H1 (cell line): ENCODE measurements around the gene PJVK. TPM values are rescaled to one million over a fixed set of nuclear protein-coding genes. Genes with fewer than 3 reads are reported as not detected.

Experiments
- BCL11A ChIP-seq, 2 experiments: IDR thresholded peaks; one replicate each; pipeline ENCODE4 v1.6.1; 2011; ENCODE audit warnings: low read depth in 2 of 2, low read length in 2 of 2, mild to moderate bottlenecking in 2 of 2
- FOSL1 ChIP-seq: IDR thresholded peaks from 2 replicates; pipeline ENCODE4 v1.6.1; 2011; ENCODE audit warnings: mild to moderate bottlenecking, low read depth, low read length, moderate library complexity; ENCODE audit not compliant: insufficient read depth
- NANOG ChIP-seq: IDR thresholded peaks from 2 replicates; pipeline ENCODE4 v1.6.1; 2011; ENCODE audit warnings: low read length, low read depth, mild to moderate bottlenecking, inconsistent platforms; ENCODE audit not compliant: insufficient read depth, poor library complexity, severe bottlenecking
- RNF2 ChIP-seq: fragments of 200-900, 300-1000 bp; sonication (generic); IDR thresholded peaks from 2 replicates; pipeline ENCODE4 v1.7.1; 2016; ENCODE audit warnings: borderline replicate concordance, low read depth, mild to moderate bottlenecking, antibody characterized with exemption, low read length; ENCODE audit not compliant: poor library complexity, severe bottlenecking; ENCODE audit errors: missing control alignments
- TAF7 ChIP-seq: optimal IDR thresholded peaks from 2 replicates; pipeline ENCODE3; 2011; ENCODE audit warnings: low read depth, mild to moderate bottlenecking, inconsistent platforms, low read length, moderate library complexity, borderline replicate concordance
- TCF12 ChIP-seq: IDR thresholded peaks from 2 replicates; pipeline ENCODE4 v1.6.1; 2011; ENCODE audit warnings: low read depth, mild to moderate bottlenecking, low read length
- polyA plus RNA-seq, 7 experiments: library from polyadenylated mRNA; depleted of rRNA in 3 of 7; stranded (reverse) in 5 of 7; unstranded in 2 of 7; fragments of >200 nt in 5 of 7; fragments of 200-250 nt in 2 of 7; gene quantifications; 1 replicate in 5 of 7; 2 replicates in 1 of 7; 4 replicates in 1 of 7; pipeline versions ENCODE4 v1.2.1 to v1.2.3, GENCODE V29; 2011 to 2013; ENCODE audit warnings: missing spikeins in 2 of 7, mixed read lengths in 2 of 7
- total RNA-seq: library from RNA; stranded (reverse); fragmentation: NEBNext Ultra II Directional; extraction: Animal tissue kit (Norgen Biotek cat#: 25700); gene quantifications from 2 replicates; pipeline ENCODE4 v1.2.1, GENCODE V29; 2021
- TF ChIP-seq, protein P1 (sequence below), 3 experiments: IDR thresholded peaks; 1 replicate in 2 of 3; 2 replicates in 1 of 3; pipeline versions ENCODE4 v1.5.1 to v1.6.1; 2011; ENCODE audit warnings: low read length in 3 of 3, mild to moderate bottlenecking in 3 of 3, inconsistent platforms in 2 of 3, low read depth in 1 of 3, moderate library complexity in 1 of 3; ENCODE audit not compliant: insufficient read depth in 1 of 3; ENCODE audit errors: control extremely low read depth in 1 of 3

The PJVK gene
- total and polyA plus RNA-seq, 2 of the 8 experiments (the other 6 are each of a cell fraction or from before 2014, with no cell fraction given): 2.4 to 2.8 TPM

DNA sequence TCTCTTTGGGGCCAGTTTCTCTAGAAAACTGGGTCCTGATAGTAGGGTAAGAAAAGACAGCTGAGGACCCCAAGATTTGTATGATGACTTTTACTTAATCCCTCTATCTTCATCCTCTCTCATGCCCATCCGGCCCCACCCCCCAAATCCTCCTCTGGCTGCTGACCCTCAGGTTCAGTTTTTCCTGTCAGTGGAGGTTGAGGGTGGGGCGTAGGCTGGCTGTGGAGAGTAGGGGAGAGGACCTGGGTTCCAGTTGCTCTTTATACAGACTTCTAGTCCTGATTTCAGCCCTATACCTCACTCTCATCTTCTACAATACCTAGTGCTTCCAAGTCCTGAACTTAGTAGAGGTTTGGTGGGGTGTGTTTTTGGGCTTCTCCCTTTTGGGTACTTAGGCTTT lies 57.5 kb downstream of the PJVK start (continued):
- TF ChIP-seq TCF12: no peak
- TF ChIP-seq NANOG: no peak
- no peak for TF ChIP-seq BCL11A (IDR thresholded peaks at IDR 0.05; ENCODE audit: low read depth in 2 of 2, low read length in 2 of 2)
- no peak for TF ChIP-seq FOSL1
- no peak for TF ChIP-seq TAF7
- TF ChIP-seq, protein P1, sequence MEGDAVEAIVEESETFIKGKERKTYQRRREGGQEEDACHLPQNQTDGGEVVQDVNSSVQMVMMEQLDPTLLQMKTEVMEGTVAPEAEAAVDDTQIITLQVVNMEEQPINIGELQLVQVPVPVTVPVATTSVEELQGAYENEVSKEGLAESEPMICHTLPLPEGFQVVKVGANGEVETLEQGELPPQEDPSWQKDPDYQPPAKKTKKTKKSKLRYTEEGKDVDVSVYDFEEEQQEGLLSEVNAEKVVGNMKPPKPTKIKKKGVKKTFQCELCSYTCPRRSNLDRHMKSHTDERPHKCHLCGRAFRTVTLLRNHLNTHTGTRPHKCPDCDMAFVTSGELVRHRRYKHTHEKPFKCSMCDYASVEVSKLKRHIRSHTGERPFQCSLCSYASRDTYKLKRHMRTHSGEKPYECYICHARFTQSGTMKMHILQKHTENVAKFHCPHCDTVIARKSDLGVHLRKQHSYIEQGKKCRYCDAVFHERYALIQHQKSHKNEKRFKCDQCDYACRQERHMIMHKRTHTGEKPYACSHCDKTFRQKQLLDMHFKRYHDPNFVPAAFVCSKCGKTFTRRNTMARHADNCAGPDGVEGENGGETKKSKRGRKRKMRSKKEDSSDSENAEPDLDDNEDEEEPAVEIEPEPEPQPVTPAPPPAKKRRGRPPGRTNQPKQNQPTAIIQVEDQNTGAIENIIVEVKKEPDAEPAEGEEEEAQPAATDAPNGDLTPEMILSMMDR (IDR thresholded peaks at IDR 0.05; ENCODE audit: control extremely low read depth in 1 of 3, insufficient read depth in 1 of 3, low read depth in 1 of 3, low read length in 3 of 3): no peak
- no peak for TF ChIP-seq RNF2
